Right lobe of liver (tissue), 4 donors: Measurements from ENCODE around the gene MAP3K13.

Source experiments
- CTCF ChIP-seq, 4 donors: fragments of 200-600 bp in 3 of 4; fragments of 450-650 bp in 1 of 4; IDR thresholded peaks; one replicate each; pipeline versions ENCODE4 v1.5.1 to v1.8.0; 2016 to 2022; ENCODE audit warnings: antibody characterized with exemption in 4 of 4, mild to moderate bottlenecking in 2 of 4
- POLR2A ChIP-seq: fragments of 450-650 bp; IDR thresholded peaks from one replicate; pipeline ENCODE4 v1.6.1; 2017; ENCODE audit warnings: antibody characterized with exemption, mild to moderate bottlenecking
- donor health status: DM: no; HTN: no; CAD: no.
- donor health status: DM: no; HTN: no; CAD: no.
- donor health status: DM: no; HTN: yes; CAD: no.

- TF ChIP-seq CTCF (IDR thresholded peaks at IDR 0.05), result no peak
- TF ChIP-seq POLR2A, result no peak
These were observed 44.8 kb upstream of the MAP3K13 start for GRCh38 chr3:185318141-185318540.
